ENCODE data around the gene ZP1. TPM values are rescaled to one million over a fixed set of nuclear protein-coding genes. Genes with fewer than 3 reads are reported as not detected.

ZP1 gene
- total RNA-seq, 3 donors from 2014 or later, result 0.23 to 0.41 TPM; not detected in 1

- peak within 1 kb of the TSS; percentile 68 for H3K4me3 ChIP-seq
- DNase-seq, result peak; percentile 96 to 99 (median 97)
- no peaks in the 10 kb centered on the region for H3K9me3 ChIP-seq
- H3K36me3 ChIP-seq (ENCODE audit: low read depth), result no peaks in the 10 kb centered on the region
- peaks cover 29% of the 10 kb centered on the region for H3K4me1 ChIP-seq (ENCODE audit: low read depth)
- TF ChIP-seq CTCF (IDR thresholded peaks at IDR 0.05), result no peak
- intact Hi-C loops (cut with DNase I, micrococcal nuclease), result no loop called here
- peak; percentile 98 for ATAC-seq
These were observed 25.3 kb upstream of the ZP1 start, which contains the start of gene CCDC86 for GRCh38 chr11:60841797-60842667. Gene CCDC86, plus strand, starts transcription at chr11:60842113. Its CDS starts 12 bp downstream, at chr11:60842125.

- intact Hi-C loops (cut with DNase I, micrococcal nuclease), result no loop called here
- no peak for DNase-seq
- Histone ChIP-seq H3K36me3 (ENCODE audit: low read depth) (no peaks in the 10 kb centered on the region), H3K9me3 (no peaks in the 10 kb centered on the region), H3K4me3 (peak overlapping the region; percentile 68), H3K4me1 (ENCODE audit: low read depth) (peaks cover 29% of the 10 kb centered on the region)
- ATAC-seq, result no peak
- no peak for TF ChIP-seq CTCF (IDR thresholded peaks at IDR 0.05)
These were observed 24.4 kb upstream of the ZP1 start for GRCh38 chr11:60842668-60843600.

GRCh38 chr11:60844045-60844869 lies 23.1 kb upstream of the ZP1 start:
- Histone ChIP-seq H3K36me3 (ENCODE audit: low read depth) (no peaks in the 10 kb centered on the region), H3K4me3 (no peak overlapping the region), H3K9me3 (no peaks in the 10 kb centered on the region), H3K4me1 (ENCODE audit: low read depth) (peaks cover 29% of the 10 kb centered on the region)
- no peak for TF ChIP-seq CTCF (IDR thresholded peaks at IDR 0.05)
- intact Hi-C loops (cut with DNase I, micrococcal nuclease), result no loop called here
- ATAC-seq (no peak), DNase-seq (no peak)

- Histone ChIP-seq H3K9me3 (no peaks in the 10 kb centered on the region), H3K36me3 (ENCODE audit: low read depth) (no peaks in the 10 kb centered on the region), H3K4me1 (ENCODE audit: low read depth) (peaks cover 29% of the 10 kb centered on the region), H3K4me3 (no peak overlapping the region)
- TF ChIP-seq CTCF (IDR thresholded peaks at IDR 0.05), result no peak
- ATAC-seq (no peak), DNase-seq (no peak)
- intact Hi-C loops (cut with DNase I, micrococcal nuclease), result no loop called here
These were observed 22.5 kb upstream of the ZP1 start for GRCh38 chr11:60844870-60845221.

DNA sequence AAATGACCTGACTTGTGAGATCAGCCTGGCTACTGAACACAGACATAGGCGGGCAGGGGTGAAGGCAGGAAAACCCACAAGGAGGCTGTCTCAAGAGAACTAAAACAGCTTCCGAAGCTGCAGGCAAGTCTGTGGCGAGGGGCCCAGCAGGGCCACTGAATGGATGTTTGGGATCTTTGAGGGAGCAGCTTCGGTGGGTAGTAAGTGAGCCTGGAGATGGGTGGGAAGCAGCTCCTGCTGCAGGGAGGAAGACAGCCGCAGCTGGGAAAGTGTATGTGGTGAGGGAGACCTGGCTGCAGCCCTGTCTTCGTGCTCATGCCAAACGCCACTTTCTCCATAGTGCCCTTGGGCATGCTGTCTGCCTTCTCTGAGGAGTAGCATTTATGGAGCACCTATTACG lies 22.0 kb upstream of the ZP1 start:
- Histone ChIP-seq H3K36me3 (ENCODE audit: low read depth) (no peaks in the 10 kb centered on the region), H3K4me1 (ENCODE audit: low read depth) (peaks cover 29% of the 10 kb centered on the region), H3K4me3 (no peak overlapping the region), H3K9me3 (no peaks in the 10 kb centered on the region)
- DNase-seq (no peak), ATAC-seq (no peak)
- intact Hi-C loops (cut with DNase I, micrococcal nuclease), result no loop called here
- TF ChIP-seq CTCF (IDR thresholded peaks at IDR 0.05), result no peak

All from mucosa of descending colon (tissue), 3 donors.